HepG2 (cell line): ENCODE data around the gene PPP6R2. TPM values are rescaled to one million over a fixed set of nuclear protein-coding genes. Genes with fewer than 3 reads are reported as not detected.

Experiments used
- CC2D1A ChIP-seq: sonication (generic); formaldehyde crosslinking; IDR thresholded peaks from 2 replicates; pipeline ENCODE4 v1.8.1; 2023; ENCODE audit warnings: mild to moderate bottlenecking, missing genetic modification reagents
- FIP1L1 ChIP-seq: fragments of 200-400 bp; formaldehyde crosslinking; IDR thresholded peaks from 2 replicates; pipeline ENCODE4 v1.6.1; 2018; ENCODE audit warnings: low read depth, mild to moderate bottlenecking, low read length, moderate library complexity, borderline replicate concordance; ENCODE audit not compliant: insufficient read depth
- HDAC1 ChIP-seq: sonication (generic); formaldehyde crosslinking; IDR thresholded peaks from 2 replicates; pipeline ENCODE4 v1.5.1; 2020; ENCODE audit warnings: mild to moderate bottlenecking, missing genetic modification reagents
- HOXA5 ChIP-seq: sonication (generic); formaldehyde crosslinking; IDR thresholded peaks from 2 replicates; pipeline ENCODE4 v1.4.0; 2020; ENCODE audit warnings: missing genetic modification reagents
- LCORL ChIP-seq, 2 experiments: fragments of 450-650 bp in 1 of 2; sonication (generic) in 1 of 2; formaldehyde crosslinking in 1 of 2; IDR thresholded peaks; 2 replicates each; pipeline versions ENCODE4 v1.5.0 to v1.6.1; 2017 to 2020; ENCODE audit warnings: antibody characterized with exemption in 1 of 2, missing genetic modification reagents in 1 of 2
- PBX3 ChIP-seq: sonication (generic); formaldehyde crosslinking; IDR thresholded peaks from 2 replicates; pipeline ENCODE4 v1.8.1; 2023; ENCODE audit warnings: missing genetic modification reagents, inconsistent platforms, borderline replicate concordance
- PHF5A ChIP-seq: IDR thresholded peaks from one replicate; pipeline ENCODE4 v1.6.1; 2018; ENCODE audit warnings: low read depth, missing genetic modification reagents; ENCODE audit not compliant: unreplicated experiment
- RCOR2 ChIP-seq: IDR thresholded peaks from 2 replicates; pipeline ENCODE4 v1.6.1; 2016; ENCODE audit warnings: missing biosample characterization, missing genetic modification reagents
- REXO4 ChIP-seq: sonication (generic); formaldehyde crosslinking; IDR thresholded peaks from 2 replicates; pipeline ENCODE4 v1.8.0; 2022; ENCODE audit warnings: missing genetic modification reagents, mild to moderate bottlenecking, borderline replicate concordance
- RNF219 ChIP-seq: sonication (generic); formaldehyde crosslinking; IDR thresholded peaks from 2 replicates; pipeline ENCODE4 v1.5.0; 2020; ENCODE audit warnings: mild to moderate bottlenecking, missing genetic modification reagents
- SP1 ChIP-seq, 2 experiments: fragments of 450-650 bp in 1 of 2; sonication (generic) in 1 of 2; formaldehyde crosslinking in 1 of 2; IDR thresholded peaks; 2 replicates each; pipeline versions ENCODE4 v1.4.0 to v1.6.1; 2016 to 2020; ENCODE audit warnings: missing genetic modification reagents in 1 of 2
- TEAD3 ChIP-seq: optimal IDR thresholded peaks from 2 replicates; pipeline ENCODE3; 2016; ENCODE audit warnings: borderline replicate concordance
- ZFP82 ChIP-seq: sonication (generic); formaldehyde crosslinking; IDR thresholded peaks from 2 replicates; pipeline ENCODE4 v1.5.1; 2020; ENCODE audit warnings: mild to moderate bottlenecking, missing genetic modification reagents, borderline replicate concordance
- ZNF124 ChIP-seq: sonication (generic); formaldehyde crosslinking; IDR thresholded peaks from 2 replicates; pipeline ENCODE4 v1.4.0; 2020; ENCODE audit warnings: missing genetic modification reagents
- ZNF230 ChIP-seq: sonication (generic); formaldehyde crosslinking; IDR thresholded peaks from 2 replicates; pipeline ENCODE4 v1.4.0; 2020; ENCODE audit warnings: mild to moderate bottlenecking, missing genetic modification reagents
- ZNF570 ChIP-seq: sonication (generic); formaldehyde crosslinking; IDR thresholded peaks from 2 replicates; pipeline ENCODE4 v1.4.0; 2020; ENCODE audit warnings: mild to moderate bottlenecking, missing genetic modification reagents, borderline replicate concordance
- ZNF577 ChIP-seq: sonication (generic); formaldehyde crosslinking; IDR thresholded peaks from 2 replicates; pipeline ENCODE4 v1.4.0; 2020; ENCODE audit warnings: mild to moderate bottlenecking, low read depth, missing genetic modification reagents, borderline replicate concordance
- ZNF709 ChIP-seq: sonication (generic); formaldehyde crosslinking; IDR thresholded peaks from 2 replicates; pipeline ENCODE4 v1.5.0; 2020; ENCODE audit warnings: mild to moderate bottlenecking, missing genetic modification reagents
- polyA plus RNA-seq, 8 experiments: library from polyadenylated mRNA; depleted of rRNA in 3 of 8; stranded (reverse) in 7 of 8; unstranded in 1 of 8; fragments of >200 nt; fragmentation: Illumina TruSeq in 4 of 8; extraction: Trizol in 4 of 8; gene quantifications; 2 replicates each; pipeline versions ENCODE4 v1.2.1 to v1.2.3, GENCODE V29; 2011 to 2016; ENCODE audit warnings: low read depth in 4 of 8, missing spikeins in 1 of 8, mixed read lengths in 1 of 8; ENCODE audit not compliant: insufficient read depth in 1 of 8
- total RNA-seq, 5 experiments: library from RNA; depleted of rRNA; stranded (reverse); fragments of >200 nt; fragmentation: Illumina TruSeq; extraction: Trizol; gene quantifications; 2 replicates each; pipeline ENCODE4 v1.2.3, GENCODE V29; 2016; ENCODE audit warnings: low read depth in 1 of 5
- TF ChIP-seq, protein P1 (sequence below): IDR thresholded peaks from 2 replicates; pipeline ENCODE4 v1.6.1; 2016; ENCODE audit warnings: low read depth, borderline replicate concordance
- TF ChIP-seq, protein P2 (sequence below), 2 experiments: fragments of 450-650 bp in 1 of 2; sonication (generic) in 1 of 2; formaldehyde crosslinking; IDR thresholded peaks; 2 replicates each; pipeline versions ENCODE4 v1.5.0 to v1.8.0; 2020 to 2022; ENCODE audit warnings: mild to moderate bottlenecking in 1 of 2, missing genetic modification reagents in 1 of 2

Gene PPP6R2
- total and polyA plus RNA-seq, 2 of the 13 experiments (the other 11 are each of a cell fraction or from before 2014, with no cell fraction given): 55.0 to 102 TPM

- no peak for TF ChIP-seq TEAD3 (CRISPR knock-in tag)
- no peak for TF ChIP-seq ZNF709 (CRISPR knock-in tag)
- TF ChIP-seq FIP1L1: no peak
- TF ChIP-seq CC2D1A (CRISPR knock-in tag): no peak
- TF ChIP-seq RCOR2 (CRISPR knock-in tag): no peak
- no peak for TF ChIP-seq PBX3 (CRISPR knock-in tag)
- no peak for TF ChIP-seq RNF219 (CRISPR knock-in tag)
- TF ChIP-seq HDAC1: 0 out of 2 replicates have a peak, but pooled peaks have one; percentile 25
- no peak for TF ChIP-seq HOXA5
- TF ChIP-seq ZNF124 (CRISPR knock-in tag): no peak
- no peak for TF ChIP-seq ZNF570 (CRISPR knock-in tag)
- TF ChIP-seq ZNF230: no peak
- TF ChIP-seq, protein P1, sequence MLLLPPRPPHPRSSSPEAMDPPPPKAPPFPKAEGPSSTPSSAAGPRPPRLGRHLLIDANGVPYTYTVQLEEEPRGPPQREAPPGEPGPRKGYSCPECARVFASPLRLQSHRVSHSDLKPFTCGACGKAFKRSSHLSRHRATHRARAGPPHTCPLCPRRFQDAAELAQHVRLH (CRISPR knock-in tag): no peak
- no peak for TF ChIP-seq REXO4 (CRISPR knock-in tag)
- no peak for TF ChIP-seq SP1 (IDR thresholded peaks at IDR 0.05)
- TF ChIP-seq SP1 (CRISPR knock-in tag; IDR thresholded peaks at IDR 0.05): peak; percentile 37; the same call in 1 of the 2 replicates
- no peak for TF ChIP-seq LCORL (IDR thresholded peaks at IDR 0.05)
- TF ChIP-seq LCORL (CRISPR knock-in tag; IDR thresholded peaks at IDR 0.05): 0 out of 2 replicates have a peak, but pooled peaks have one; percentile 37
- TF ChIP-seq, protein P2, sequence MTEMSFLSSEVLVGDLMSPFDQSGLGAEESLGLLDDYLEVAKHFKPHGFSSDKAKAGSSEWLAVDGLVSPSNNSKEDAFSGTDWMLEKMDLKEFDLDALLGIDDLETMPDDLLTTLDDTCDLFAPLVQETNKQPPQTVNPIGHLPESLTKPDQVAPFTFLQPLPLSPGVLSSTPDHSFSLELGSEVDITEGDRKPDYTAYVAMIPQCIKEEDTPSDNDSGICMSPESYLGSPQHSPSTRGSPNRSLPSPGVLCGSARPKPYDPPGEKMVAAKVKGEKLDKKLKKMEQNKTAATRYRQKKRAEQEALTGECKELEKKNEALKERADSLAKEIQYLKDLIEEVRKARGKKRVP (CRISPR knock-in tag; IDR thresholded peaks at IDR 0.05): peak; percentile 43 to 96; a peak in 3 of 4 replicates
- no peak for TF ChIP-seq ZFP82
- TF ChIP-seq PHF5A (CRISPR knock-in tag): no peak
- no peak for TF ChIP-seq ZNF577 (CRISPR knock-in tag)
These were observed 138.4 kb downstream of the PPP6R2 start, which contains the start of gene ADM2 (continued) for GRCh38 chr22:50481440-50482106.
